AG04449 (cell line): Measurements from ENCODE around the gene HDAC1.

ENCODE experiments used
- CTCF ChIA-PET: fragments of 350-600 bp; formaldehyde crosslinking; extraction: SDS; loops from one replicate; lab custom pipeline; 2021; ENCODE audit warnings: antibody characterized with exemption; lab: Yijun Ruan, JAX
- POLR2A ChIA-PET: fragments of 400-600, 350-600 bp; formaldehyde crosslinking; extraction: SDS; loops from one replicate; lab custom pipeline; 2020; ENCODE audit warnings: antibody characterized with exemption, inconsistent platforms; lab: Yijun Ruan, JAX
- DNase-seq: peaks from one replicate; pipeline ENCODE4 v3.0.0-alpha.2; 2010; ENCODE audit warnings: low read depth, low spot score
- H3K4me3 ChIP-seq: 2 replicates; pipeline ENCODE4 v1.5.1; 2011; ENCODE audit warnings: low read depth, mild to moderate bottlenecking, control low read depth, low read length
- TF ChIP-seq, protein P1 (sequence below): IDR thresholded peaks from one replicate; pipeline ENCODE4 v1.5.1; 2011; ENCODE audit warnings: mild to moderate bottlenecking, moderate library complexity, low read length, control low read depth, inconsistent platforms; ENCODE audit not compliant: insufficient read depth; ENCODE audit errors: missing control alignments

Gene HDAC1

DNA sequence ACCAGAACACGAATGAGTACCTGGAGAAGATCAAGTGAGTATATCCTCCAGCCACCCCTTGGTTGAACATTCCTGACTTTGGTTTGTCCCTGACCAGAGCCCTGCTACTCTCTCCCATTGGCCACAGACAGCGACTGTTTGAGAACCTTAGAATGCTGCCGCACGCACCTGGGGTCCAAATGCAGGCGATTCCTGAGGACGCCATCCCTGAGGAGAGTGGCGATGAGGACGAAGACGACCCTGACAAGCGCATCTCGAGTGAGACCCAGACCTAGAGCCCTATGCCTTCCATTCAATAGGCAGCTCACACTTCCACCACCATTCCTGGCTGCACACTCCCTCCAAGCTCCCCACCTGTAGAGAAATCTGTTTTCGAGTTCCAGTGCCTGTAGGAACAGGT is 39.7 kb downstream of the HDAC1 start:
- DNase-seq = no peak
- TF ChIP-seq, protein P1, sequence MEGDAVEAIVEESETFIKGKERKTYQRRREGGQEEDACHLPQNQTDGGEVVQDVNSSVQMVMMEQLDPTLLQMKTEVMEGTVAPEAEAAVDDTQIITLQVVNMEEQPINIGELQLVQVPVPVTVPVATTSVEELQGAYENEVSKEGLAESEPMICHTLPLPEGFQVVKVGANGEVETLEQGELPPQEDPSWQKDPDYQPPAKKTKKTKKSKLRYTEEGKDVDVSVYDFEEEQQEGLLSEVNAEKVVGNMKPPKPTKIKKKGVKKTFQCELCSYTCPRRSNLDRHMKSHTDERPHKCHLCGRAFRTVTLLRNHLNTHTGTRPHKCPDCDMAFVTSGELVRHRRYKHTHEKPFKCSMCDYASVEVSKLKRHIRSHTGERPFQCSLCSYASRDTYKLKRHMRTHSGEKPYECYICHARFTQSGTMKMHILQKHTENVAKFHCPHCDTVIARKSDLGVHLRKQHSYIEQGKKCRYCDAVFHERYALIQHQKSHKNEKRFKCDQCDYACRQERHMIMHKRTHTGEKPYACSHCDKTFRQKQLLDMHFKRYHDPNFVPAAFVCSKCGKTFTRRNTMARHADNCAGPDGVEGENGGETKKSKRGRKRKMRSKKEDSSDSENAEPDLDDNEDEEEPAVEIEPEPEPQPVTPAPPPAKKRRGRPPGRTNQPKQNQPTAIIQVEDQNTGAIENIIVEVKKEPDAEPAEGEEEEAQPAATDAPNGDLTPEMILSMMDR = no peak
- ChIA-PET POLR2A (interaction anchor here (0.6 to 1.9 kb wide), 4 partner anchors 9 to 151 kb away, joined by 4 to 5 read pairs (median 4); partner anchors contain the start of gene FAM167B), CTCF (interaction anchor here (1.1 to 3.6 kb wide), 5 partner anchors 9 to 116 kb away, joined by 3 to 26 read pairs (median 5); no protein-coding TSS in a partner anchor)
- no peak overlapping the region for H3K4me3 ChIP-seq

DNA sequence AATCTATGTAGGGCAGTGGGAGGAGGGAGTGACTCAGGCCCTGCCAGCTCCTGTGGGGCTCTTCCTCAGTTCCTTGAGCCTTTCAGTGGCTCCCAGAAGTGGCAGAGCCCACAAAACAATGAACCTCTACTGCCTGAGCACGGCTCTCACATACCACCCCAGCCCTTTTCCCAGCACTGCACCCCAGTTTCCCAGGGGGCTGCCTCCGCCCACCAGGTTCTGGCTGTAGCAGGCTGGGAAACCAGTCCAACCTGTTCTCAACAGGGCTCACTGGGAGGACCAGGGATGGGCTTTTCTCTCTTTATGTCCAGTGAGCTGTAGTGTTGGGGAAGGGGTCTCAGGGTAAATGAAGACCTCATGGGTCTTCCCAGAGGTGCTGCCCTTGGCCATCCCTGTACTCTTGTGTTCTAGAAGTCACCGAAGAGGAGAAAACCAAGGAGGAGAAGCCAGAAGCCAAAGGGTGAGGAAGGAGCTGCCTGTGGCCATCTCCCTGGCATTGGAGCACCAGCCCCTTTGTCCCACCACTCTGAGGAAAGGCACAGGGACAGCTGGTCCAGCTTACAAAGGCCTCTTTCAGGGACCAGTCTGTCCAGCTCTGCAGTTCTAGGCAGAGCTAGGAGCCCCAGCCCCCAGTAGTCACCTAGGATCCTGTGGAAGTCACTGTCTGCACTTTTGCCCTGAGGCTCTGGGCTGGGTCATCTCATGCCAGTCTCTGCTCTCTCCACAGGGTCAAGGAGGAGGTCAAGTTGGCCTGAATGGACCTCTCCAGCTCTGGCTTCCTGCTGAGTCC is 40.6 kb downstream of the HDAC1 start:
- POLR2A ChIA-PET = interaction anchor here (1.5 to 1.9 kb wide), 3 partner anchors 10 to 152 kb away, joined by 4 to 5 read pairs (median 5); partner anchors contain the start of gene FAM167B
- no peak for DNase-seq
- CTCF ChIA-PET = interaction anchor here (1.1 to 3.6 kb wide), 6 partner anchors 10 to 117 kb away, joined by 3 to 26 read pairs (median 4); no protein-coding TSS in a partner anchor
- TF ChIP-seq, protein P1 = no peak
- no peak overlapping the region for H3K4me3 ChIP-seq

DNA sequence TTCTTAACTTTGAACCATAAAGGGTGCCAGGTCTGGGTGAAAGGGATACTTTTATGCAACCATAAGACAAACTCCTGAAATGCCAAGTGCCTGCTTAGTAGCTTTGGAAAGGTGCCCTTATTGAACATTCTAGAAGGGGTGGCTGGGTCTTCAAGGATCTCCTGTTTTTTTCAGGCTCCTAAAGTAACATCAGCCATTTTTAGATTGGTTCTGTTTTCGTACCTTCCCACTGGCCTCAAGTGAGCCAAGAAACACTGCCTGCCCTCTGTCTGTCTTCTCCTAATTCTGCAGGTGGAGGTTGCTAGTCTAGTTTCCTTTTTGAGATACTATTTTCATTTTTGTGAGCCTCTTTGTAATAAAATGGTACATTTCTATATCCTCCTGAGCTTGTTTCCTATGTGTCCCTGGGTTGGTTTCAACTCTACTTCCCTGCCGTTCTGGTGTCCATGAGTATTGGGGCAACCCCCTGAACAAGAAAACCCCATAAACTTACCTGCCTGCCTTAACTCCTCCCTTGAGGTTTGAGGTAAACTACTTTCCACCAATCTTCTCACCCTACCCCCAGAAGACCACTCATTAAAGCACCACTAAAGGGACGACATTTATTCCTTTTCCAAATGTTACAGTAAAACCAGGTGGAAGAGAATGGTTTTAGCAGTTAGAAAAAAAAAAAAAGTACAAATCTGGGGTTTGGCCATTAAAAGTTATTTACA is 41.5 kb downstream of the HDAC1 start:
- TF ChIP-seq, protein P1 = no peak
- no peak overlapping the region; the same call in 1 of the 2 replicates for H3K4me3 ChIP-seq
- ChIA-PET CTCF (interaction anchor here (1.1 to 3.6 kb wide), 6 partner anchors 11 to 117 kb away, joined by 3 to 26 read pairs (median 4); no protein-coding TSS in a partner anchor), POLR2A (interaction anchor here (0.7 to 0.8 kb wide), 2 partner anchors 12 to 97 kb away, joined by 3 to 4 read pairs; no protein-coding TSS in a partner anchor)
- DNase-seq = no peak

DNA sequence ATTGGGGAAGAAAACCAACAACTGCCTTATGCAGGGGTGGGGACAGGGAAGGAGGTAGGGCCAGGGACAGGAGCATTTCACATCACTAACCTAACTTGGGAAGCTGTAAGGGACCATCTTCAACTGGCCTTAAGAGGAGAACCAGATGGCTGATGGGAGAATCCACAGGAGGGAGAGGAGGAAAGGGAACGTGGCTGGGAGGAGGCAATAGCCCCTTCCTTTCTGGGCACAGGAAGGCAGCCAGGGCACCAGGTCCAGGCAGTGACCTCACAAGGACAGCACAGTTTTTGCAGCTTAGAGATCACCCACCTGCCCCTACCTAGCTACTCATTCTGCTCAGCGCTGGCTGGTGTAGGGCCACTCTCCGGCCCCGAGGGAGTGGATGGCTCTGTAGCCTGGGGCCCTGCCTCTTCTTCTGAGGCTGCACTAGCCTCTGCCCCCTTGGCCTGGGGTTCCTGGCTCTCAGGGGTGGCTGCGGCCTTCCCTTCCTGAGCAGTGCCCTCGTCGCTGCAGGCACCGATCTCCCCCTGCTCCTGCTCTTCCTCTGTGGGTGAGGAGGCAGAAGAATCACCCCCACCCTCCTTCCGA is 42.5 kb downstream of the HDAC1 start:
- CTCF ChIA-PET = interaction anchor here (0.6 to 1.5 kb wide), 4 partner anchors 11 to 60 kb away, joined by 3 read pairs; partner anchors contain the start of gene BSDC1
- POLR2A ChIA-PET = interaction anchor here (0.8 kb wide), 1 partner anchor 98 kb away, joined by 3 read pairs; no protein-coding TSS in a partner anchor
- TF ChIP-seq, protein P1 = no peak
- DNase-seq = no peak
- peak overlapping the region; percentile 77 for H3K4me3 ChIP-seq

DNA sequence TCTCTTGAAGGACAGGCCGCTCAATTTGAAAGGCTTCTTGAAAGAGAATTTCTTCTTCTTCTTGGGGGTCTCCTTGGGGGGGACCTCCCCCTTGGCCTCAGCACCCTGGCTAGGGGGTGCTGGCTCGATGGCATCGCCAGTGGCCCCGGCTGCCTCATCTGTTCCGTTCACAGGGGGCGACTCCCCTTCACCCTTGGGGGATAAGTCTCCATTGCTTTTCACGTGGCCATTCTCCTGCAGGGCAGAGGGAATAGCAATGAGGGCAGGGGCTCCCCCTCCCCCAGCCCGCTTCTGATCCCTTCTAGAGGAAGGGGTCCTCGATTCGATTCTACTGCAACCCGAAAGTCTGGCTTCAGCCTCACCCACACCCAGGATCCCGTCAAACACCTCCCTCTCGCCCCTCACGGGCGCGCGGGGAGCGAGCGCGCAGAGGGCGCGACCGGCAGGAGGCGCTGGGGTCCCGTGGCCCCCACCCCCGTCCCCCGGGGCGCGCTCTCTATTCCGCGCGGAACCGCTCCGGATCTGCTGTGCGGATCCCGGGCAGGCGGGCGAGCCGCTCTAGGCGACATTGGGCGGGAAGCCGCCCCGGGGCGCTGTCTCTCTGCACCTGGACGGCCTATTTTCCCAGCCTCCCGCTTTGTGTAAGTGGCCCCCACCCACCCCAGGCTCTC is 43.1 kb downstream of the HDAC1 start:
- TF ChIP-seq, protein P1 = peak; percentile 78
- peak overlapping the region; percentile 77 for H3K4me3 ChIP-seq
- ChIA-PET POLR2A (interaction anchor here (0.6 to 2.4 kb wide), 15 partner anchors 11 to 119 kb away, joined by 3 to 38 read pairs (median 8); partner anchors contain the start of genes FAM229A, HDAC1 and TSSK3), CTCF (interaction anchor here (0.6 to 2.8 kb wide), 3 partner anchors 113 to 152 kb away, joined by 3 to 15 read pairs (median 4); partner anchors contain the start of genes EIF3I and TMEM234)
- no peak for DNase-seq
